Vagina (tissue), 2 donors: ENCODE measurements around the gene LRRC59.

ENCODE experiments used
- CTCF ChIP-seq, 3 experiments: fragments of 450-650 bp in 2 of 3; fragments of 200-600 bp in 1 of 3; sonication (generic) in 1 of 3; IDR thresholded peaks; one replicate each; pipeline ENCODE4 v1.5.1; 2017 to 2019; ENCODE audit warnings: antibody characterized with exemption in 3 of 3, mild to moderate bottlenecking in 2 of 3, moderate library complexity in 2 of 3
- POLR2A ChIP-seq, 2 donors: fragments of 450-650 bp; IDR thresholded peaks; one replicate each; pipeline ENCODE4 v1.6.1; 2017; ENCODE audit warnings: antibody characterized with exemption in 2 of 2, mild to moderate bottlenecking in 2 of 2, moderate library complexity in 2 of 2
- POLR2AphosphoS5 ChIP-seq, 2 donors: sonication (generic); formaldehyde crosslinking; IDR thresholded peaks; one replicate each; pipeline ENCODE4 v1.9.0; 2017; ENCODE audit warnings: antibody characterized with exemption in 2 of 2, mild to moderate bottlenecking in 2 of 2, low read depth in 1 of 2; ENCODE audit not compliant: insufficient read depth in 1 of 2

- TF ChIP-seq CTCF (IDR thresholded peaks at IDR 0.05) (no peak), POLR2A (IDR thresholded peaks at IDR 0.05) (no peak), POLR2AphosphoS5 (IDR thresholded peaks at IDR 0.05; ENCODE audit: insufficient read depth in 1 of 2, low read depth in 1 of 2) (no peak)
Measured at GRCh38 chr17:50443505-50443974, 46.2 kb upstream of the LRRC59 start.
